Endodermal cell (in vitro differentiated cells): ENCODE data around the gene CD180. TPM values are rescaled to one million over a fixed set of nuclear protein-coding genes. Genes with fewer than 3 reads are reported as not detected.

Source experiments
- DNase-seq: peaks from one replicate; pipeline ENCODE4 v3.0.0-alpha.2; 2017
- H3K27ac ChIP-seq: 2 replicates; pipeline ENCODE4 v1.5.1; 2013; ENCODE audit warnings: mild to moderate bottlenecking, low read depth, low read length, moderate library complexity
- H3K27me3 ChIP-seq: 2 replicates; pipeline ENCODE4 v1.6.1; 2013; ENCODE audit warnings: mild to moderate bottlenecking, low read length, moderate library complexity; ENCODE audit not compliant: insufficient read depth, control insufficient read depth, poor library complexity, severe bottlenecking
- H3K36me3 ChIP-seq: 2 replicates; pipeline ENCODE4 v1.7.0; 2013; ENCODE audit warnings: mild to moderate bottlenecking, low read length, moderate library complexity; ENCODE audit not compliant: control insufficient read depth, insufficient read depth
- H3K4me1 ChIP-seq: one replicate; pipeline ENCODE4 v1.7.0; 2013; ENCODE audit warnings: low read length; ENCODE audit not compliant: control insufficient read depth, insufficient read depth
- H3K4me3 ChIP-seq: 2 replicates; pipeline ENCODE4 v1.5.1; 2013; ENCODE audit warnings: mild to moderate bottlenecking, low read length, moderate library complexity
- H3K9ac ChIP-seq: 2 replicates; pipeline ENCODE4 v1.6.1; 2013; ENCODE audit warnings: mild to moderate bottlenecking, low read length, moderate library complexity; ENCODE audit not compliant: poor library complexity, severe bottlenecking; ENCODE audit errors: extremely low read depth
- H3K9me3 ChIP-seq: 2 replicates; pipeline ENCODE4 v1.6.1; 2013; ENCODE audit warnings: mild to moderate bottlenecking, low read length, moderate library complexity; ENCODE audit not compliant: control insufficient read depth
- H3K27ac Mint-ChIP-seq: 2 replicates; pipeline ENCODE4 v1.8.0; 2020; ENCODE audit warnings: mixed read lengths
- H3K27me3 Mint-ChIP-seq: 2 replicates; pipeline ENCODE4 v1.8.0; 2021; ENCODE audit warnings: mild to moderate bottlenecking, mixed read lengths; ENCODE audit not compliant: insufficient read depth
- H3K36me3 Mint-ChIP-seq: 2 replicates; pipeline ENCODE4 v1.8.0; 2020; ENCODE audit warnings: low read depth, mixed read lengths
- H3K4me1 Mint-ChIP-seq: 2 replicates; pipeline ENCODE4 v1.8.0; 2020; ENCODE audit warnings: mixed read lengths
- H3K4me3 Mint-ChIP-seq: 2 replicates; pipeline ENCODE4 v1.8.0; 2020; ENCODE audit warnings: mild to moderate bottlenecking, moderate library complexity, mixed read lengths
- H3K9me3 Mint-ChIP-seq: 2 replicates; pipeline ENCODE4 v1.8.0; 2020; ENCODE audit warnings: mild to moderate bottlenecking, mixed read lengths
- WGBS, 2 experiments: methylation state at CpG; one replicate each; pipeline versions ENCODE4 v1.1.5 to v1.1.7; 2013; ENCODE audit warnings: missing lambda C conversion rate in 2 of 2, mixed read lengths in 1 of 2; ENCODE audit not compliant: insufficient coverage in 1 of 2, insufficient read length in 1 of 2; 5-methylcytosine and 5-hydroxymethylcytosine counted together
- total RNA-seq, 2 donors: library from RNA; stranded (reverse); fragmentation: NEBNext Ultra II Directional in 1 of 2; extraction: Animal tissue kit (Norgen Biotek cat#: 25700) in 1 of 2; gene quantifications; 2 replicates in 1 of 2; 3 replicates in 1 of 2; pipeline ENCODE4 v1.2.1, GENCODE V29; 2021
- TF ChIP-seq, protein P1 (sequence below): fragments of 200-600 bp; sonication (generic); conservative IDR thresholded peaks from 2 replicates; pipeline ENCODE4 v1.5.0; 2021; ENCODE audit warnings: antibody characterized with exemption, mild to moderate bottlenecking

The CD180 gene
- total RNA-seq, 2 donors from 2014 or later, result not detected

GRCh38 chr5:67178966-67179365, 17.6 kb downstream of the CD180 start:
- WGBS, 2 experiments, result 83 to 95% methylated on average over 2 to 7 of the region's 7 CpGs
- peaks cover 13% of the 10 kb centered on the region for H3K4me1 Mint-ChIP-seq
- no peaks in the 10 kb centered on the region for H3K36me3 Mint-ChIP-seq
- H3K4me3 Mint-ChIP-seq, result no peak overlapping the region
- Histone ChIP-seq H3K36me3 (no peaks in the 10 kb centered on the region), H3K9ac (no peak overlapping the region), H3K27me3 (no peaks in the 10 kb centered on the region), H3K4me3 (no peak overlapping the region), H3K4me1 (no peaks in the 10 kb centered on the region), H3K27ac (no peak overlapping the region), H3K9me3 (no peaks in the 10 kb centered on the region)
- H3K27ac Mint-ChIP-seq, result no peak overlapping the region
- DNase-seq, result no peak
- peaks cover 14% of the 10 kb centered on the region for H3K9me3 Mint-ChIP-seq
- peaks cover 9% of the 10 kb centered on the region for H3K27me3 Mint-ChIP-seq
- TF ChIP-seq, protein P1, sequence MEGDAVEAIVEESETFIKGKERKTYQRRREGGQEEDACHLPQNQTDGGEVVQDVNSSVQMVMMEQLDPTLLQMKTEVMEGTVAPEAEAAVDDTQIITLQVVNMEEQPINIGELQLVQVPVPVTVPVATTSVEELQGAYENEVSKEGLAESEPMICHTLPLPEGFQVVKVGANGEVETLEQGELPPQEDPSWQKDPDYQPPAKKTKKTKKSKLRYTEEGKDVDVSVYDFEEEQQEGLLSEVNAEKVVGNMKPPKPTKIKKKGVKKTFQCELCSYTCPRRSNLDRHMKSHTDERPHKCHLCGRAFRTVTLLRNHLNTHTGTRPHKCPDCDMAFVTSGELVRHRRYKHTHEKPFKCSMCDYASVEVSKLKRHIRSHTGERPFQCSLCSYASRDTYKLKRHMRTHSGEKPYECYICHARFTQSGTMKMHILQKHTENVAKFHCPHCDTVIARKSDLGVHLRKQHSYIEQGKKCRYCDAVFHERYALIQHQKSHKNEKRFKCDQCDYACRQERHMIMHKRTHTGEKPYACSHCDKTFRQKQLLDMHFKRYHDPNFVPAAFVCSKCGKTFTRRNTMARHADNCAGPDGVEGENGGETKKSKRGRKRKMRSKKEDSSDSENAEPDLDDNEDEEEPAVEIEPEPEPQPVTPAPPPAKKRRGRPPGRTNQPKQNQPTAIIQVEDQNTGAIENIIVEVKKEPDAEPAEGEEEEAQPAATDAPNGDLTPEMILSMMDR, result no peak

GRCh38 chr5:67178085-67178484, 18.5 kb downstream of the CD180 start:
- WGBS, 2 experiments, result 94% methylated on average over 1 of the region's 1 CpG; no CpG with 5 or more reads in 1 of the 2 experiments
- peaks cover under 1% of the 10 kb centered on the region for H3K27me3 Mint-ChIP-seq
- peaks cover 14% of the 10 kb centered on the region for H3K9me3 Mint-ChIP-seq

GRCh38 chr5:67176936-67177335, 19.7 kb downstream of the CD180 start:
- Histone ChIP-seq H3K27ac (no peak overlapping the region), H3K36me3 (no peaks in the 10 kb centered on the region), H3K9me3 (no peaks in the 10 kb centered on the region), H3K4me1 (no peaks in the 10 kb centered on the region), H3K9ac (no peak overlapping the region), H3K27me3 (no peaks in the 10 kb centered on the region), H3K4me3 (no peak overlapping the region)
- Mint-ChIP-seq H3K27me3 (no peaks in the 10 kb centered on the region), H3K4me3 (no peak overlapping the region), H3K9me3 (peaks cover 14% of the 10 kb centered on the region), H3K4me1 (peaks cover 5% of the 10 kb centered on the region), H3K36me3 (no peaks in the 10 kb centered on the region), H3K27ac (no peak overlapping the region)
- TF ChIP-seq, protein P1, result no peak
- DNase-seq, result no peak

More at GRCh38 chr5:67178085-67178484, 18.5 kb downstream of the CD180 start:
- peaks cover 13% of the 10 kb centered on the region for H3K4me1 Mint-ChIP-seq
- Histone ChIP-seq H3K27ac (no peak overlapping the region), H3K36me3 (no peaks in the 10 kb centered on the region), H3K4me1 (no peaks in the 10 kb centered on the region), H3K27me3 (no peaks in the 10 kb centered on the region), H3K9ac (no peak overlapping the region), H3K9me3 (no peaks in the 10 kb centered on the region), H3K4me3 (no peak overlapping the region)
- TF ChIP-seq, protein P1, result no peak
- DNase-seq, result no peak
- H3K27ac Mint-ChIP-seq, result no peak overlapping the region
- no peaks in the 10 kb centered on the region for H3K36me3 Mint-ChIP-seq
- no peak overlapping the region for H3K4me3 Mint-ChIP-seq
